Fibroblast of skin of abdomen (primary cell): ENCODE data around the gene IL19.

Source experiments
- DNase-seq: peaks from one replicate; pipeline ENCODE4 v3.0.0-alpha.2; 2013

IL19 gene

GRCh38 chr1:206801467-206801866 is 30.9 kb downstream of the IL19 start:
- no peak for DNase-seq

DNA sequence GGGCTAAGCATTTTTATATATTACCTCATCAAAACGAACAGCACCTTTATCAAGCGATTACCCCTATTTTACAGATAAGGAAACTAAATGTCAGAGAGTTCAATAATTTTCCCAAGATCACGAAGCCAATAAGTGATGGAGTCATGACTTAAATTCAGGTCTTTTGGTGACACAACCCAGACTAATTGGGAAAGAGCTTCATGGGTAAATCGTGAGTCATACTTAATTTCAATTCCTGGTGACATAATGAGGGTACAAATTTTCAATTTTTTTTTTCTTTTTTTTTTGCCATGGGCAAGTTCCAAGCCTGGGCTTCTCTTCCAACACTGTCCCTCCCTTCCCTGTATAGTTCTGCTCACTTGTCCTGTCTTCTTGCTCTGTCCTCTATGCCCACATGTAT is 31.8 kb downstream of the IL19 start:
- no peak for DNase-seq

DNA sequence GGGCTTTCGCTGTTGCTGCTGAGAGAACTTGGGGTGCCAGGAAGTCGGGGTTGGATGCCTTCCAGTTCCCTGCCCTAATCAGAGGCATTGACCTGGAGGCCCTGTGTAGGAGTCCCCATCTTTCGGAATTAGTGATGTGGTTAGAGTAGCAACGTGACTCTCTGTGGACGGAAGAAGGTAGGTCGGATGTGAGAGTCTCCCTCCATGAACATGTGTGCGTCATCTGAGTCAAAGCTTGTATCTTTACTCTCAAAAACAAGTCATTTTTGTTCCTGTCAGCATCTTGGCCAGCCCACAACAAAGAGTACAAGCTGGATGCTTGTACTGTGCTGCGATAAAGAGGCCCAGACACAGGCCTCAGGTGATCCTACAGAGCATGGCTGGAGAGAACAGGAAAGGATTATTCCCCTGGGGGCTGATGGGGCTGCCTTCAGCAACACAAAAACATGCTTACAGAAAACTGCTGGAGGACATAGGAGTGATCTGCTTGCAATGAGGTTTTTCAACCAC is 32.7 kb downstream of the IL19 start:
- DNase-seq, result no peak

DNA sequence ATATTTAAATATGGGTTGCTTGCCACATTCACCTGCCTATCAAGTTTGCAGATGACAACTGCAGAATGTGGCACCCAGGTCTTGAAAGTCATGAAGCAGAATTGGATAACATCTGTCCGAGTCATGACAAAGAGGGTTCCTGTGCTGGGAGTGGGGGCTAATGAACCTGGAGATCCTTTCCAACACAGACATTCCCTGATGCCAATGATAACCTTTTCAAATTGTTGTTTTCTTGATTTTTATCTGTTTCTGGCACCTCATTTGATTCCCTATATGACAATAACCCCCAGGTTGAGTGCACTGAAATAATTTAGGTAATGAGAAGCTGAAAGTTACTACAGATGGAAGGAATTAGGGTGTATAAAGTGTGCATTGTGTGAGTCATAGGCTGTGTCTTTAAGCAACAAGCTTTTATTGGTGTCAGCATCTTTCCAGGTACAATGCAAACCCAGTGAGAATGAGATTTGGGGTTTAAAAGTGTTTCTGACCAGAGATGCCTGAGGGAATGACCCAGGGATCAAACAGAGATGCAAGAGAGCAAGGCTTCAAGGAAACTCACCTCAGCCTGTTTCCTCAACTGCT is 33.7 kb downstream of the IL19 start:
- no peak for DNase-seq

DNA sequence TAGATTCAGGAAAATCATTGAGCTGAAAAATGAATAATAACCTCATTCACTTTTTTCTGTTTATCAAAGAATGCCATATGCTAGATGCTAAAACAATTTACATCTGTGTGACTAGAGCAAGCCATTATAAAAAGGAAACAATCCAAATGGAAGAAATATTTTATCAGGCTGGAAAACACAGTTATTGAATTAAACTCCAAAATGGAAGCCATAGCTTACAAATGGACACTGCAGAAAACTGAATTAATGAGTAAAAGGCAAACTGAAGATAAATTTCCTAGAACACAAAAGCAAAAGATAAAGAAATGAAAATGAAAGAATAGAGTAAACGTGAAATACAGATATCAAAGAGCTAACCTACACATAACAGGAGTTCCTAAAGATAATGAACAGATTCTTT is 34.8 kb downstream of the IL19 start:
- no peak for DNase-seq

DNA sequence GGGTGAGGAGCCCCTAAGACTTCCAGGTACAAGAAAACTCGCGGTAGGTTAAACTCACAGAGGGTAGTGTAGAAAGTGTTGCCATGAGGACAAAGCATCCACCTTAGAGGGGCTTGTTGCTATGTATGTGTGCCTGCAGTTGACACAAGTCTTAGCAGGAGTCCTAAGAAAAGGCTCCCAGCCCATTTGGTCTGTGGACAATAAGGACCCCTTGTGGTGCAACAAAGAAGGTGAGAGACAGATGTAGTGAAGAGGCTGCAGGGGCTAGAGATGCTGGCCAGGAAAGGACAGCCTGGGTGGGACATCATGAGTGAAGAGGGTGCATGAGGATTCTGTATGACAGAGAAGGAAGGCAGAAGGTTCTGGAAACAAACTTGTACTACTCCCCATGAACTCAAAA is 38.0 kb downstream of the IL19 start:
- peak; percentile 48 for DNase-seq

DNA sequence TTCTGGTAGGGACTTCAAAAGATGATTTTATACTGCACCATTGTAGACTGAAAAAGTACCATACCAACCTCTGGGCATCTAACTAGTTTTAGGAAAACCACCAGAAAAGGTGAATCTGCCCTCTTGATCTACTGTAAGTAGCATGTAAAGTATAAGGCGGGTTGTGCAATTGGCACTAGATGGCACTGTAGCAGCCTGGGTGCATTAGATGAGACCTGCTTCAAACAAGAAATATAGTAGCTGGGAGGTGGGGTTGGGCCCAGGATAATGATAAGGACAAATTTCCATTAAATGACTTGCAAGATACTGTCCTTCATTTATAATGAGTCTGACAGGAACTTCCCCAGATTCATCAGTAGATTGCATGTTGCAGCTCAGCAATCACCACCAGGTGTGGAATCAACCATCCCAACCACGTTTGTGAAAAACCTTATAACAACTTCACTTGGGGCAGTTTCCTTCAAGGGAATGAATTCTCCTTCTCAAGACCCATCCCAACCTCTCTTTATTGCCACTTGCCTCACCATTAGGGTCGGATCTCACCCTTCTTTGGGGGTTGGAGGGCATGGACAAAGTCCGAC is 39.0 kb downstream of the IL19 start:
- no peak for DNase-seq

DNA sequence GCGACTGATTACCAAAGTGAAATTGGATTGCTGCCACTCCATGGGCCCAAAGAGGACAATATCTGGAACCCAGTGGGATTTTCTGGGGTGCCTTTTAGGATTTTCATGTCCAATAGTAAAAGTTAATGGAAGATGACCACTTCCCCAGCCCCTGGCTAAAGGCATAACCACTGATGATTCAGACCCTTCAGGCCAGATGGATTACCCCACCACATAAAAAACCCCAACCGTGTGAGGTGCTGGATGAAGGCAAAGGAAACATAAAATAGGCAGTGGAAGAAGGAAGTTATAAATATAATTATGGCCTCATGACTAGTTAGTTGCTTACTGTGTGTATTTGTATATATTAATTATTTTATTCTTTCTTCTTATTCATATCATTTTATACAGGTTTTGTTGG is 41.9 kb downstream of the IL19 start:
- DNase-seq, result no peak

DNA sequence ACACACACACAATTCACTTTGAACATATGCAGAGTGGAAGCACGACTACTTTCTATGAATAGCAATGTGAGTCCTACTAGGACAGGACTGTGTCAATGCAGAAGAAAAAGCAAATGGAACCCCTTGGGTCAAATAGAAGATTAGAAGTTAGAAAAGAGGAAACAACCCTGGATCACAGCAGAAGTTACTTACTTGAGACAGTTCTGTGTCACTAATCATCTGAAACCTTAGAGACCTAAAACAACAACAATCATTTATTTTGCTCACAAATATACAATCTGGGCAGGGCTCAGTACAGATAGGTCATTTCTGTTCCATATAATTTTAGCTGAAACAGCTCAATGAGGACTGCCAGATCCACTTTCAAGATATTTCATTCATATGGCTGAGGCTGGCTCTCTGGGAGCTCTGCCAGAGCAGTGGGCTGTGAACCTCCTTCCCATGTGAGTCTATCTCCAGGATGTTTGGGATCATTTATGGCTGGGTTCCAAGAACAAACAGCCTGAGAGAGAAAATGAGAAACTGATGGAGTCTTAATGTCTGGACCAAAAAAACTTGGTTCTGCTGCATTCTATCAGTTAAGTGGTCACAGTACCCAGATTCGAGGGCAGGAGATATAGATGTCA is 44.3 kb downstream of the IL19 start:
- DNase-seq, result peak; percentile 85

DNA sequence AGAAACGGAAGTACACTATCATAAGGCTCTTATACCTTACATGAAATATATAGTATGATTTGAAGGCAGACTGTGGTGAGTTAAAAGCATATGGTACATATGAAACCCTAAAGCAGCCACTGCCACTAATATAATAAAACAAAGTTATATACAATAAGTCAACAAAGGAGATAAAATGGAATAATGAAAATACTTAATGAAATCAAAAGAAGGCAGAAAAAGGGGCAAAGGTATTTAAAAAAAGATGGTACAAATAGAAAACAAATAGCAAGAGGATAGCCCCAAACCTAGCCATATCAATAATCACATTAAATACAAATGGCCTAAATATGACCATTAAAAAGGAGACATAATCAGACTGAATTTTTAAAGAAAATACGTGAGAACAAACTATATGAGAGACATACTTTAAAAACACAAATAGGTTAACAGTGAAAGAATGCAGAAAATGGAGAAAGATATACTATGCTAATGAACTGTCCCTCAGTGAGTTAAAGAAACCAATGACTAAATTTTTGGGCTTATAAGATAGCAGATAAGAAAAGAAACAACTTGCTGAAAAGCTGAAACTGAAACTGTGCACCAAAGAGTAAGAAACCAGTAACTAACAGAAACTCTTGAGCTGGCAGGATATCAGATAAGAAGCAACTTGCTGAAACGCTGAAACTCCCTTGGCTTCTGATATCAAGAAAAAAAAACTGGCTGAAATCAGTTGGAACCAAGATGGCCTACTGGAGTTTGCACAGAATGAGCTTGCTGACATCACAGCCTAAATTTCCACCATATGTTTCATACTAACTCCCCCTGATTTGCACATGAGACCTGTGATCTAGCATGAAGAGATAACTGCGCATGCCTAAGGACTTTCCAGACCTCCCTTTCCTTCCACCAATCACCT is 46.1 kb downstream of the IL19 start:
- DNase-seq, result no peak

DNA sequence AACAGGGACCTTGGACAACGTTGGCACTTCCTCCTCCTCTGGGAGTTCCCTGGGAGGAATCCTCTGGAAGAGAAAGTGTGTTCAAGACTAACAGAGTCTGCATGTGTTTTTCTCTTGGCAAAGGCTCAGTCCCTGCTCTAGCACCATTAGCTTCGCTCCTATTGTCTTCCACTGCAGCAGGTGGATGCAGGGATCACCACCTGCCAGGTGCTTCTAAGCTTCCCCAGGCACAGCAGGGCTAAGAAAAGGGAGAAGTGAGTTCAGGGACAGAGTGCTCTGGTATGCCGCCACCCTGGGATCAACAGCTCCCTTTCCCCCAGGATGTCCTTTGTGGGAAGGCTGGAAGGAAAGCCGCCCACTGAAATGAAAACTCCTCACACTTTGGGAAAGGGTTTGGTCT is 50.9 kb downstream of the IL19 start:
- no peak for DNase-seq

- peak; percentile 50 for DNase-seq
Observed at GRCh38 chr1:206823727-206824126, 53.2 kb downstream of the IL19 start.

GRCh38 chr1:206824331-206824730 is 53.8 kb downstream of the IL19 start:
- DNase-seq, result peak; percentile 55

DNA sequence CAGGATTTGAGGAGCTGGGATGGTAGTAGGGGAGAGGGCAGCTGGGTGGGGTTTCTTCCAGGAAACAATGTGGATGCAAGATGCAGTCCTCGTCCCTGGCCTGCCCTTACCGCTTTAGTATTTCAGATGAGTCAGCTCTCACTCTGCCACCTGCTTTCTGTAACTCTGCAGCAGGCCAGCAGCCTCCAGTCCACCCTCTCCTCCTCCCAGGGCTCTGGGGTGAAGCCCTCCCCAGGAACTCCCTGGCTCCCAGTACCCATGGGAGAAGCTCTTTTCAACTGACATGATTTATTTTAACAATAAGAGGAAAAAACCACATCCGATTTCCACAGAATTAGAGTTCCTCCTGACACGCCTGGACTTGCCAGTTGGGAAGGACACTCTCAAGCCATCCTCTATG is 55.8 kb downstream of the IL19 start:
- no peak for DNase-seq

DNA sequence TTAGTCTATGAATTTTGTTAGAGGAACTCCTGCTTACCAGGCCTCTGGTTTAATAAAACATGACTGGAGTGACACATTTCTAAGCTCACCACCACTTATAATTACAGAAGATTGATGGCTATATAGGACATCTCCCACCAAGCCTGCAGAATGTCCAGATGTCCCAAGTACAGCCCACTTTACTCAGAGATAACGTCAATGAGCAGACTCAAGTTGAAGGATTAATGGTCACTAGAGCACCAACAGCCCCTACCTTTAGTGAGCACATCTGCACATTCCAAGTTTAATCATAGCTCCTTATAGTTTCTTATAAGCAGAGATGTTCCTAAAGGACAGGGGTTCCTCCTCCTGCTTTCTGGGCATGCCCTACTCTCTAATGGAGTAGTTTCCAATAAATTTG is 57.5 kb downstream of the IL19 start:
- no peak for DNase-seq

GRCh38 chr1:206828765-206829164 is 58.2 kb downstream of the IL19 start:
- DNase-seq, result no peak

GRCh38 chr1:206829282-206829681 is 58.7 kb downstream of the IL19 start:
- no peak for DNase-seq

DNA sequence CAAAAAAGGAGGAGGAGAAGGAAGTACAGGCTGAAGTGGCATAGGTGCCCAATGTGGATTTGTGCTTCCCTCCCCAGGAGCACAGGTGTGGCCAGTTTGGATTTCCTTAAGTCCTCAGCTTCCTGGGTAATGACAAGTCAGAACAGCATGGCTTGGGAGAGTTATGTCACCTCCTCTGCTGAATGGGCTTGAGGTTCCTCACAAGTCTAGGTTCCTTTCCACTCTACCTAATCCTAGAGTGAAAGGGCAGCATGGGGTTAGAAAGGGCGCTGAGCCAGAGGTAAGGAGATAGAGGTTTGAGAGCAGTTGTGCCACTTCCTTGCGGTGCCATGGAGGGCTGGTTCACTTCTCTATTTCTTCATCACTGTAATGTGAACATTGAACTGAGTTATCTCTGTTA is 59.3 kb downstream of the IL19 start:
- DNase-seq, result no peak

GRCh38 chr1:206831650-206832049 is 61.1 kb downstream of the IL19 start:
- DNase-seq, result no peak

- no peak for DNase-seq
Observed at GRCh38 chr1:206832352-206832880, 61.8 kb downstream of the IL19 start.

GRCh38 chr1:206833106-206833680 is 62.6 kb downstream of the IL19 start:
- DNase-seq, result no peak

GRCh38 chr1:206833801-206834200 is 63.2 kb downstream of the IL19 start:
- DNase-seq, result no peak

DNA sequence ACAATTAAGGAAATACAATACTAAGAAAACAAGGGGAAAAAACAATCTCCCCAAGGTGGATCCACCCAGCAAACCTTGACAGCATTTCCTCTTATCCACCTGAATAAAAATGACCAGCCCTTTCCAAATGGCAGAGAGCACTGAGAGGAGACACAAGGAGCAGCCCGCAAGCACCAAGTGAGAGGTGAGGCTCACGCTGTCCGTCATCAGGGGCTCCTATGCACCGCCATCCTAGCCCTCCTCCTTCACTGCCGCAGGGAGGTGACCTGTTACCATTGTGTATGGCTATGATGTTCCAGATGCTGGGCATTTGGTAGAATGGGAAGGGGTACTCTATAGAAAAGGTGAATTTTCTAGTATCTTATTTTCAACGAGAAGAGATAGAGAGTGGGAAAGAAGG is 63.6 kb downstream of the IL19 start:
- no peak for DNase-seq
